ENCODE results near the gene FCHO1.
A peak's percentile ranks its signal among the peaks of the same experiment; 100 is the strongest.

The FCHO1 gene

GRCh38 chr19:17831419-17831888 lies 80.2 kb downstream of the FCHO1 start:
- DNase-seq, result no peak

GRCh38 chr19:17832443-17833208 lies 81.3 kb downstream of the FCHO1 start:
- DNase-seq, result no peak

DNA sequence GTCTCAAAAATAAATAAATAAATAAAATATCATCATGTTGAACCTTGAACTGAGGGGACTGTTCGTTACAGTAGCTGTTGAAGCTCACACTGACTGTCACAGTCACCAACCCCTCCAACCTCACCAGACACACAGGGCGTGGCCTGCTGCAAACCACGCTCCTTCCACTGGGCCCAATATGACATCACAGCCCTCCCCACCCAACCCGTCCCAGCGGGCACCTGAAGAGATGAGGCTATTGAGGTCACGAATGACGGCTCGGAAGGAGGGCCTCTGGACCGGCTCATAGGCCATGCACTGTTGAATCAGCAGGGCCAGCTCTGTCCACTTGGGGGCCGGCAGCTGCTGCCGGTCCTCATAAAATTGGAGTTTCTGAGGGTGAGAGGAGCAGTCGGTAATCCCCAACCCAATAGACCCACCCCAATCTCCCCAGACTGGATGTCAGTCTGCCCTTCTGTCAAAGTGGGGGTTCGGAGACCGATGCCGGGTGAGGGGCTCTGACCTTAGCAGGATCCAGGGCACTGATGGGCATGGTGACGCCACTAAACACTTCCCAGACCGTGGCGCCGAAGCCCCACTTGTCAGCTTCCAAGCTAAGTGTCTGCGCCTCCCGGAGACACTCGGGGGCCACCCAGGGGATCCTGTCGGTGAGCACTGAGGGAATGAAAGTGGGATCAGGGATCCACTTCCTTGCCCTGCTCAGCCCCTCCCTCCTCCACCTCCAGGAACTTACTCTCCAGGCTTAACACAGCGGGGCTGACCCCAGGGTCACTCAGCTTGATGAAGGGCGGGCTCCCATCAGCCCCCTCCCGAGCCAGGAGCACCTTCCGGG lies 83.3 kb downstream of the FCHO1 start:
- no peak for DNase-seq

- no peak for DNase-seq
These were observed 84.1 kb downstream of the FCHO1 start for GRCh38 chr19:17835182-17836006.

- no peak for DNase-seq
These were observed 85.3 kb downstream of the FCHO1 start for GRCh38 chr19:17836530-17836929.

DNA sequence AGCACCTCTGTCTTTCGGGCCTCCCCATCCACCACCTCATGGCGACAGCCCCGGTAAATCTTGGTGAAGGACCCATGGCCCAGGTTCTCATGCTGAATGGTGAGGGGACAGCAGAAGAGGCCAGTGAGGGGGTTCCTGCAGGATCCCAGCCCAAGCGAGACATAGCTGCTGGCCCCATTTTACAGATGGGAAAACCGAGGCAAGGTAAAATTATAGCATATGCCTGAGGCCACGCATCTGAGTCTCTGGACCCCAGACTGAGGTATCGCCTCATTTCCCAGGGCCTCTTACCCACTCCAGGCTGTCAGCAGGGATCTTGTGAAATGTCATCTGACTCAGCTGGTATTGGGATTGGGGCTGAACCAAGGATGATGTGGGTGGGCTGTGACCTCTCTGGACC lies 86.7 kb downstream of the FCHO1 start:
- DNase-seq, result peak; percentile 17 to 34 (median 29)

Data from suppressor macrophage treated with lipopolysaccharide for 1 hour (primary cell).